NCI-H2196 (cell line): ENCODE results near the gene ZNF559.
"Not testable (repeated sequence)": the region's sequence is repeated elsewhere in the genome, so short reads cannot be mapped to it uniquely, and the experiment has no call there.

ENCODE experiments used
- DNase-seq: peaks from one replicate; lab custom pipeline; 2025; ENCODE audit not compliant: unreplicated experiment; lab: John Stamatoyannopoulos, UW

ZNF559 gene

DNA sequence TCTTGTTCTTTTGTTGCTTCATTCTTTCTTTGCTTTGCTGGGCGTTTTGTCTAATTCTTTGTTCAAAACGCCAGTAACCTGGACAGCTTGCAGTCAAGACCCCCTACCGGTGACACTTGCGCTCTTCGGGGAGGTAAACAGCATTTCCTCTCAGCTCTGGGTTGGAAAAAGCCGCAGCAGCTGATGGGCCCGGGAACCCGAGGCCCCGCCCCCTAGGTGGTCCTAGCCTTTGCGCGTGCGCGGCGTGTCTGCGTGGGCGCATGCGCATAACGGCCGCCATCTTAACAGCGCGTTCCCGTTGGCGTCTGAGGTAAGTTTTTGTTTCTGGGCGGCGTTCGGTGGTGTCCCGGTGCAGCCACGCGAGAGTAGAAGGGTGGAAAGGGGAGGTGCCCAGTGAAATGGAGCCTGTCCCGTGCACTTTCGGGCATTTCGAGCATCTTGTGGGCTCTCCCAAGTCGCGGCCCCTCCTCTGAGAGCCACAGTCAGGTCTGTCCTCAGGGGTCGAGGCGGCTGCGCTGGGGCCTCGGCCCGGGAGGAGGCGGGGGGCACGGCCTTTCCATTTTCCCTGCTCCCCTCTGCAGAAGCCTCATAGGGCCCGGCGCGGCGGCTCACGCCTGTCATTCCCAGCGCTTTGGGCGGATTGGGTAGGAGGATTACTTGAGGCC is at the start of gene ZNF559:
ZNF559 (plus strand) TSS at position 261 of the 665 bp plus-strand sequence. CDS start 14,371 bp downstream, outside the sequence.
- DNase-seq, result peak; percentile 96

DNA sequence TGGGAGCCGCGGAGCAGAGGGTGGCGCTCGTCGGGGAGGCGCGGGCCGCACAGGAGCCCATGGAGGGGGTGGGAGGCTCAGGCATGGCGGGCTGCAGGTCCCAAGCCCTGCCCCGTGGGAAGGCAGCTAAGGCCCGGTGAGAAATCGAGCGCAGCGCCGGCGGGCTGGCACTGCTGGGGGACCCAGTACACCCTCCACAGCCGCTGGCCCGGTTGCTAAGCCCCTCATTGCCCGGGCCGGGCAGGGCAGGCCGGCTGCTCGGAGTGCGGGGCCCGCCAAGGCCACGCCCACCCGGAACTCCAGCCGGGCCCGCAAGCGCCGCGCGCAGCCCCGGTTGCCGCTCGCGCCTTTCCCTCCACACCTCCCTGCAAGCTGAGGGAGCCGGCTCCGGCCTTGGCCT is 40.5 kb upstream of the ZNF559 start:
- DNase-seq, result not testable (repeated sequence)

DNA sequence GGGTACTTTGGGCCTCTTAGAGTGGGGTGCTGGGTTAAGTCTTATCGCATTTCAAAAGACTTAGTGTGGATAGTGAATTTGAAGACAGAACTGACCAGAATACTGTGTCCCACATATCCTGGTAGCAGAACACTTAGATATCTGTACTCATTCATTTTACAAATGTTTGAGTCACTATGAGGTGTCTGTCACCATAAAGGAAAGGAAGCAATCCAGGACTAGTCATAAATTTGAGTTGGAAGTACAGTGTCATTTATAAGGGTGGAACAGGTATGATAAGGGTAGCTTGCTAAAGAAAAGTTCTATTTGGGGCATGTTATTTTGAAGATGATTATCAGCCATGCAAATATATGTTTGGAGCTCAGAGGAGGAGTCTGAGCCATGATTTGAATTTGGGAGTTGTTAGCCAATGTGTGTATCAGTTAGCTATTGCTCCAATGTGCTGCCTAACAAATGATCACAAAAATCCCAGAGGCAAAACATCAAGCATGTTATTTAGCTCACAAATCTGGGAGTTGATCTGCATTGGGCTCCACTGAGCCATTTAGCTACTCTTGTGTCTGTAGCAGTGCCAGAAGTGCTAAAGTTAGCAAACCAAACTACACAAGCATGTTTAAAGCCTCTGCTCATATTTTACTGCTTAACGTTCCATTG is 34.6 kb upstream of the ZNF559 start:
- no peak for DNase-seq

DNA sequence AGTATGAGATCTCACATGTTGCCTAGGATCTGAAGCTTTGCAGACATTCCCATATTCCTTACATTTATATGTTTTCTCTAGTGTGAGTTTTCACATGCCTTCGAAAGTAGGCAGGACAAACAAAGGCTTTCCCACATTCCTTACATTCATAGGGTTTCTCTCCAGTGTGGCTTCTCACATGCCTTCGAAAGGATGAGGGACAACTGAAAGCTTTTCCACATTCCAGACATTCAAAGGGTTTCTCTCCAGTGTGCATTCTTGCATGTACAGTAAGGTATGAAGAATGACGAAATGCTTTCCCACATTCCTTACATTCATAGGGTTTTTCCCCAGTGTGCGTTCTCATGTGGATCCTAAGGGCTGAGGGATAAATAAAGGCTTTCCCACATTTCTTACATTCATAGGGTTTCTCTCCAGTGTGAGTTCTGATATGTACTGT is 28.5 kb upstream of the ZNF559 start:
- DNase-seq, result no peak

DNA sequence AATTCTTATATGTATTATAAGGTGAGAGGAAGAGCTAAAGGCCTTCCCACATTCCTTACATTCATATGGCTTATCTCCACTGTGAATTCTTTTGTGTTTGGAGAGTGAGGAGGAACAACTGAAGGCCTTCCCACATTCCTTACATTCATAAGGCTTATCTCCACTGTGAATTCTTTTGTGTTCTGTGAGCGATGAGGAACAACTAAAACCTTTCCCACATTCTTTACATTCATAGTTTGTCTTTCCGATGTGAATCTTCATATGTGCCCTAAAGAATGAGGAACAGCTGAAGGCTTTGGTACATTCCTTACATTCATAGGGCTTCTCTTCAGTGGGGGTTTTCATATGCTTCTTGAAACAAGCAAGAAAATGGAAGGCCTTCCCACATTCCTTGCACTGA is 27.6 kb upstream of the ZNF559 start:
- no peak for DNase-seq

DNA sequence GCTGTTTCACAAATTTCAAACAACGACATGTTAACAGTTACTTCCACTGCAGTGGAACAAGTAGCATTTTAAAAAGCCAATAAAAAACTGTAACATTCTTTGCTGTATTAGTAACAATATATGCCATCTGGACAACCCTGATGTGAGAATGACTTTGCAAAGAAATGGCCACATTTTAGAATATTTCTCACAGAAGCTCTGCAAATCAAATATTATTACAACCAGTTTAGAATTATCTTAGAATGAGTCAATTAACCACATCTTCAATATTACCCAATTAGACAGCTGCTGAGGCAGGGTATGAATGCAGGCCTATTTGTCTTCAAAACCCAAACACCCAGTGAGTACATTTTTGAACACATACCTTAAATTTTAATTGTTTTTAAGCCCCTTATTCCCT is 17.5 kb upstream of the ZNF559 start:
- no peak for DNase-seq

DNA sequence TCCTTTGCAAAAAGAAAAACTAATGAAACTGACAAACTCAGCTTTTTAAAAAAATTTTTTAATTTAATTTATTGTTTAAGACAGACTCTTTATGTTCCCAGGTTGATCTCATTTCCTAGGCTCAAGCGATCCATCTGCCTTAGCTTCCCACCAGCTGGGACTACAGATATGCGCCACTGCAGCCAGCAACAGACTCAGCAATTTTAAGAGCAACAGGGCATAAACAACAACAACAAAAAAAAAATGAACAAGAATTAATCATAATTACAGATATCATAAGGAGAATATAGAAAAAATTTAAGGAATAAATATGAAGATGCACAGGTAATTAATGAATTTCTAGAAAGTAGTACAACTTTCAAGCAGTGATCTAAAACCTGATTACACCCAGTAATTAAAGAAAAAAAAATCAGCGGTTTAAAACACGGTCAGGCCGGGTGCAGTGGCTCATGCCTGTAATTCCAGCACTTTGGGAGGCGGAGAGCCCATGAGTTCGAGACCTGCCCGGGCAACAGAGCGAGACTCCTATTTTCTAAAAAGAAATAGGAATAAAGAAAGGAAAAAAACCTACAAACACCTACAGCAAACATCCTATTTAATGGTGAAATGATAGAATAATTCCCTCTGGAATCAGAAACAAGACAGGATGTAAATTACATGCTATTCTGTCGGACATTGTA is 15.7 kb upstream of the ZNF559 start:
- no peak for DNase-seq

DNA sequence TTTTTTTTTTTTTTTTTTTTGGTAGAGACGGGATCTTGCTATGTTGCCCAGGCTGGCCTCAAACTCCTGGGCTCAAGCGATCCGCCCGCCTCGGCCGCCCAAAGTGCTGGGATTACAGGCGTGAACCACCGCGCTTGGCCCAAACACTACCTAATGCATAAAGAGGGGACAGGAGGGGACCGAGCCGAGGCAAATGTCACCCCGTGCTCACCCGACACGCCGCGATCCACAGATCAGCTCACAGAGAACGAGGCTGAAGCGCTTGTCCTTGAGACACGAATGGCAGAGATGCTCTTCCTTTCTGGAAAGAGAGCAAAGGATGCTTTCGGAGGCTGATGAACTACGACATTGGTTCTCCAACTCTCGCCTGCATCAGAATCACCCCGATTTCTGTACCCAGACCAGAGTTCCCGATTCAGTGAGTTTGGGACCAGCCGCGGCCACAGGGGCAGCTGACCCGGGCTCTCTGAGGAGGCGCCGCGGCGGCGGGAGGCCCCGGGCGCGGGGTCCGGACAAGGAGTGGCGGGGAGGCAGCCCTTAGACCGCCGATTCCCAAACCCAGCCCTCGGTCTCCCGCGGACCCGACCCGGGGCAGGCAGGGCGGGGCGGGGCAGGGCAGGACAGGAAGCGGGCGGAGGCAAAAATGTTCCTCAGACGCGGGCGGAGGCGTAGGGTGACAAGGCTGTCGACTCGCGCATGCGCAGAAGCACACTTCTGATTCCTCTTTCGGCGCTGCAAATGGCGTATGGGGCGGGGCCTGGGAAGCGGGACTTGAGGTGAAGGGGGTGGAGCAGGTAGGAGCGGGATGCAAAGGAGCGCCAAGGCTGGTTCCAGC is 14.6 kb upstream of the ZNF559 start, which contains the start of gene ZNF699:
ZNF699 (minus strand) TSS at position 700 of the 835 bp plus-strand sequence. CDS start 4,719 bp downstream, outside the sequence.
- DNase-seq, result peak; percentile 96

DNA sequence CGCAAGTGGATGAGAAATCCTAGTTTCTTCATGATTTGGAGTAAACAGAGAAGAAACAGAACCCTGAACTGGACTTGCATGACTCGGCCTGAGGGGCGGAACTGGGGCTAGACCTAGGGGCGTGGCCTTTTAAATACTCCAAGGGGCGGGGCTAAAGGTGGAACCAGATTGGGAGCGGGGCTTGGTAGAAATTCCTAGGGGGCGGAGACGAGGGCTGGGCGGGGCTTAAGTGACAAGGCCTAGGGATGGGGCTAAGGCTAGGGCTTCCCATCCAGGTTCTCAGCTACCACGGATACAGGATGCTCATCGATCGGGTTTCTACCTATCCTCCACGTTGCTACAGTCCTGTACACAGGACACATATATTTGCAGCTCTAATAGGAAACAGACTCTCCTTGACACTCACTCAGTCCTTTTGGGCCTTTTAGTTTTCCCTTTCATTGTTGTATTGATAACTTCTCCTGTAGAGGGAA is 14.0 kb upstream of the ZNF559 start:
- DNase-seq, result peak; percentile 96

DNA sequence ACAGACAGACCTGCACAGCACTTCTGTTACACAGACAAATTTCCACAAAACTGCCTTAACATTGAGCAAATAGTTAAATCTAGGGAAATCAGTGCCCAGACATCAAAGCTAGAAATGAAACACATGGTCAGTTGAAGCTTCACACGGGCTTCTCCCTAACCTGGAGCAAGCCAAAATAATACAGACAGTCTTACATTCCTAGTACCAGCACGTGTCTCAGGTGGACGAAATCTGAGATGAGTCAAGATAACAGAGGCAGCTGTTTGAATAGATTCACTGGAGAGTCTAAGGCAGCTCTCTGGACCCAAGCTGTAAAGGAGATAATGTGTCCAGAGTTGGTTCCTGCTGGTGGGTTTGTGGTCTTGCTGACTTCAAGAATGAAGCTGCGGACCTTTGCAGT is 10.2 kb upstream of the ZNF559 start:
- DNase-seq, result no peak

DNA sequence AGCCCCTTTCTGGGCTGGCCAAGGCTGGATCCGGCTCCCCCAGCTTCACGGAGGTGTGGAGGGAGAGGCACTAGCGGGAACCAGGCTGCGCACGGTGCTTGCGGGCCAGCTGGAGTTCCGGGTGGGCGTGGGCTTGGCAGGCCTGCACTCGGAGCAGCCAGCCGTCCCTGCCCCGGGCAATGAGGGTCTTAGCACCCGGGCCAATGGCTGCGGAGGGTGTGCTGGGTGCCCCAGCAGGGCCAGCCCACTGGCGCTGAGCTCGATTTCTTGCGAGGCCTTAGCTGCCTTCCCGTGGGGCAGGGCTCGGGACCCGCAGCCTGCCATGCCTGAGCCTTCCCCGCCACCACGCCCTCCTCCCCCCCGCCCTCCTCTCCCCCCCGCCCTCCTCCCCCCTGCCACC is 2.6 kb upstream of the ZNF559 start:
- DNase-seq, result no peak

DNA sequence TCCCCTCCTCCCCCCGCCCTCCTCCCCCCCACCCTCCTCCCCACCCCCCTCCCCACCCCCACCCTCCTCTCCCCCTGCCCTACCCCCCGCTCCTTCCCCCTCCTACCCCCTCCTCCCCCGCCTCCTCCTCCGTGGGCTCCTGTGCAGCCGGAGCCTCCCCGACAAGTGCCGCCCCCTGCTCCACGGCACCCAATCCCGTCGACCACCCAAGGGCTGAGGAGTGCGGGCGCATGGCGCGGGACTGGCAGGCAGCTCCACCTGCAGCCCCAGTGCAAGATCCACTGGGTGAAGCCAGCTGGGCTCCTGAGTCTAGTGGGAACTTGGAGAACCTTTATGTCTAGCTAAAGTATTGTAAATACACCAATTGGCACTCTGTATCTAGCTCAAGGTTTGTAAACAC is 2.2 kb upstream of the ZNF559 start:
- not testable (repeated sequence) for DNase-seq

DNA sequence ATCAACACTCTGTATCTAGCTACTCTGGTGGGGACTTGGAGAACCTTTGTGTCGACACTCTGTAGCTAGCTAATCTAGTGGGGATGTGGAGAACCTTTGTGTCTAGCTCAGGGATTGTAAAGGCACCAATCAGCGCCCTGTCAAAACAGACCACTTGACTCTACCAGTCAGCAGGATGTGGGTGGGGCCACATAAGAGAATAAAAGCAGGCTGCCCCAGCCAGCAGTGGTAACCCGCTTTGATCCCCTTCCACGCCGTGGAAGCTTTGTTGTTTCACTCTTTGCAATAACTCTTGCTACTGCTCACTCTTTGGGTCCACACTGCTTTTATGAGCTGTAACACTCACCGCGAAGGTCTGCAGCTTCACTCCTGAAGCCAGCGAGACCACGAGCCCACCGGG is 1.8 kb upstream of the ZNF559 start:
- DNase-seq, result not testable (repeated sequence)

DNA sequence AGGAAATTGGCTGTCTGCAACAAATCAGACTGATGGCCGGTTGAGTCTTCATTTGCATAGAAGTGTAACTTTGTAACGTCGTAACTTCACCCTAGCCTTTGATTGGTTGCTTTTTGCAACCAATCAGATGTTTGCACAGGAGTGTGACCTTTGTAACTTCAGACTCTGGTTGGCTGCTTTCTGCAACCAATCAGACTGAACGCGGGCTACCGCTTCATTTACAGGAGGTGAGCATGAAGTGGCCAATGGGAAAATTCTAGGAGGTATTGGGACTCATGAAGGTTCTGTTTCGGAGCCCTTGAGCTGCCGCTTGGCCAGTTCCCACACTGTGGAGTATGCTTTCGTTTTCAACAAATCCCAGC is 441 bp upstream of the ZNF559 start:
- DNase-seq, result peak; percentile 85

DNA sequence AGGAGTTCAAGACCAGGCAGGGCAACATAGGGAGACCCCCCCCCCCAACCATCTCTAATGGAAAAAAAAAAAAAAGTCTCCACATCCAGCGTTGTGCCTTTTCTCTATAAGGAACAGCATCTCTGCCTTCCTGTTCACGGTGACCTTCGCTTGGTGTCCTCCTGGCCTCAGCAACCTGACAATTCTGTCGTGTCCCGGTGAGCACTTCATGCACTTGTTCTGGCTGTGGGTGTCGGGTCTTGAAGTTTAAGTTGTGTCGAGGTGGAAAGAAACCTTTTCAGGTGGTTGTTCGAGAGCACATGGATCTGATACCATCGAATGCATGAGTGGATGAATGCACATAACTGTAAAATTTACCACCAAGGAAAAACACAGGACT is 594 bp downstream of the ZNF559 start:
- DNase-seq, result no peak

DNA sequence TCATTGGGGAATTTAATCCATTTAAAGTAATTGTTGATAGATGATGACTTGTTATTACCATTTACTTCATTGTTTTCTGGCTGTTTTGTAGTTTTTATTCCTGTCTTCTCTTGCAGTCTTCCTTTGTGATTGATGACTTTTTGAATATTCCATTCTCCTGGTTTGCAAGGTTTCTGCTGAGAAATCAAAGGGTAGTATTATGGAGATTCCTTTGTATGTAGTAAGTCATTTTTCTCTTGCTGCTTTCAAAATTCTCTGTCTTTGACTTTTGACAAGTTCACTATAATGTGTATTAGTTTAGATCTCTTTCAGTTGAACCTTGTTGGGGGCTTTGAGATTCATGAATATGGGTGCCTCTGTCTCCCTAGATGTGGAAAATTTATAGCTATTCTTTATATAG is 6.0 kb downstream of the ZNF559 start:
- no peak for DNase-seq

DNA sequence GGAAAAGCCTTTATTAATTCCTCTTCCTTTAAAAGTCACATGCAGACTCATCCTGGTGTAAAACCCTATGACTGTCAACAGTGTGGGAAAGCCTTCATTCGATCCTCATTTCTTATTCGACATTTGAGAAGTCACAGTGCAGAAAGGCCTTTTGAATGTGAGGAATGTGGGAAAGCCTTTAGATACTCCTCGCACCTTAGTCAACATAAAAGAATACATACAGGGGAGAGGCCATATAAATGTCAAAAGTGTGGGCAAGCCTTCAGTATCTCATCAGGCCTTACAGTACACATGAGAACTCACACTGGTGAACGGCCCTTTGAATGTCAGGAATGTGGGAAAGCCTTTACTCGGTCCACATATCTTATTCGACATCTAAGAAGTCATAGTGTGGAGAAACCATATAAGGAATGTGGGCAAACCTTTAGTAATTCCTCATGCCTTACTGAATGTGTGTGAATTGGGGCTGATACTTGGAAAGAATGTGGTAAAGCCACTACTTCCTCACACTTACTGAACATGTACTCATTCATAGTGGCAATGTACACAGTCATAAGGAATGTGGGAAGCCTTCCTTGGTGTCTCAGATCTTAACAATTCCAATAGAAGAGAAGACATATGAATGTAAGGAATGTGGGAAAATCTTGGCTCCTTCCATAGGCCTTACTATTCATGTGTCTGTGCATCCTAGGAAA is 18.8 kb downstream of the ZNF559 start:
- no peak for DNase-seq

DNA sequence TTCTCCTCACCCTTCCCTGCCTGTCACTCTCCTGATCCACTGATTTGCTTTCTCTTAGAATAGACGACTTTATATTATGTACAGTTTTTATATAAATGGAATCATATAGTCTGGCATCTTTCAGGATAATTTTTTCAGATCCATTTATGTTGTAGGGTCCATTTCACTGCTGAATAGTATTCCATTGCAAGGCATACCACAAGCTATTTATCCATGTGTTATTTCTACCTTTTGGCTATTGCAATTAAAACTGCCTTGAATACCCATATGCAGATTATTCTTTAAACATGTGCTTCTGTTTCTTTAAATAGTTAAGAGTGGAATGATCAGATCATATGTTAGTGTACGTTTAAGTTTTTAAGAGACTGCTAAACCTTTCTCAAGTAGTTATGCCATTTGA is 21.0 kb downstream of the ZNF559 start:
- no peak for DNase-seq

DNA sequence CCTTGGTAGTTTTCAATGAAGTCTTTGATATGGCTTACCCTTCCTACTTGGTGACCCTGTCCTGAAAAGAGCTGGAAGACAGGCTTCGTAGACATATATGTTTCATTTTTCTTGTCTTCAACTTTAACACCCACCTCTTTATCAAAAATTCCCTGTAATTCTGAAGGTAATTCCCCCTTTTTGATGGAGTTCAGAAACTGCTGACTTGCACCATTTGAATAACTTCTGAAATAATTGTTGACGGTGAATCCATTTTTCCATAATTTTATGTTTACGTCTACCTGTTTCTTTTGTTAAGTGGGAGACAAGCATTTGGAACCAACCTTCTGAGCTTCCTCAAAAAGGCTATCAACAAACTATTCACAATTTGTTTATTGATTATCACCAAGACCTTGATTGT is 24.3 kb downstream of the ZNF559 start:
- no peak for DNase-seq

DNA sequence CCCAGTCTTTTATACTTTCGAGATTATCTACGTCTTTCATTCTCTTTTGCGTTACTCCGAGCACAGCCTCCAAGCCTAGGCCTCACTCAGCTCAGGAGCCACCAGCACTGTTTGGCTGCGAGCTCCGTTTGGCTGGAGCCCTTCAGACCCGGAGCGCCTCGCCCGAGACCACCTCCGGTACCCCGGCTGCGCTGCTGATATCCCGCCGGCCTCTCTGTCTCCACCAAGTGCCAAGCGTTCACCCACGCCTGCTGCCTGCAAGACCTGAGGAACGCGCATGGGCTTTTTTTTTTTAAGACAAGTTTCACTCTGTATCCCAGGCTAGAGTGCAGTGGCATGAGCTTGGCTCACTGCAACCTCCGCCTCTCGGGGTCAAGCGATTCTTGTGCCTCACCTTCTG is 24.7 kb downstream of the ZNF559 start:
- no peak for DNase-seq

DNA sequence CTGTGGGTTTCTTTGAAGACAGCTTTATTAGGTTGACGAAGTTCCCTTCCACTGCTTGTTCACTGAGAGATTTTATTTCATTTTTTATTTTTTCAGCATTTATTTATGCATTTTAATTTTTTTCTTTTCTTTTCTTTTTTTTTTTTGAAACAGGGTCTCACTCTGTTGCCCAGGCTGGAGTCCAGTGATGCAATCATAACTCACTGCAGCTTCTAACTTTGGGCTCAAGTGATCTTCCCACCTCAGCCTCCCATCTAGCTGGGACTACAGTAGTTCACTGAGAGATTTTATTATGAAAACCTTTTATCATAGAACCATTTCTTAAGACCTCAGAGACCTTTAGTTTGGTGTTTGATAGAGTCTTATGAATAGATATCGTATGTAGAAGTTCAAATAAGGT is 28.5 kb downstream of the ZNF559 start:
- no peak for DNase-seq
